HCT116 (cell line): Measurements from ENCODE around the gene KRTDAP. TPM values are rescaled to one million over a fixed set of nuclear protein-coding genes. Genes with fewer than 3 reads are reported as not detected.

ENCODE experiments used
- ATAC-seq: fragments of 200-7000 bp; cut with Tn5 transposase; 2 replicates; pipeline ENCODE4 v1.9.1; 2020; ENCODE audit warnings: mild to moderate bottlenecking, moderate library complexity
- BruUV-seq: library from RNA; stranded (reverse); fragments of 400-500 nt; replicated peaks from 2 replicates; lab custom pipeline; 2021; lab: Mats Ljungman, UMichigan
- CTCF ChIA-PET: fragments of 300-600 bp; sonication (Branson Sonifier 250); formaldehyde crosslinking; loops from one replicate; lab custom pipeline; 2021; ENCODE audit warnings: antibody characterized with exemption; lab: Charles Lee
- POLR2A ChIA-PET: fragments of 300-600, 350-600 bp; sonication (Branson Sonifier 250); formaldehyde crosslinking; loops from one replicate; lab custom pipeline; 2021; ENCODE audit warnings: antibody characterized with exemption; lab: Charles Lee
- RAD21 ChIA-PET, 2 experiments: fragments of 300-600 bp; sonication (Branson Sonifier 250); formaldehyde crosslinking; loops; one replicate each; lab custom pipeline; 2023; ENCODE audit warnings: low total read pairs in 2 of 2; ENCODE audit not compliant: uncharacterized antibody in 2 of 2, unreplicated experiment in 2 of 2, low non-redundant PET in 1 of 2; lab: Charles Lee
- DNase-seq: peaks from one replicate; pipeline ENCODE4 v3.0.0-alpha.2; 2010; ENCODE audit warnings: low read depth, low spot score
- H2AFZ ChIP-seq: fragments of 200-600 bp; shearing (Covaris generic), sonication (generic); 2 replicates; pipeline ENCODE4 v1.6.1; 2017; ENCODE audit warnings: low read depth, mixed run types, mixed read lengths, antibody characterized with exemption, low read length; ENCODE audit not compliant: poor library complexity, severe bottlenecking
- H3K27ac ChIP-seq: 2 replicates; pipeline ENCODE4 v1.5.1; 2012; ENCODE audit warnings: low read depth, low read length
- H3K27me3 ChIP-seq: fragments of 200-600 bp; sonication (generic); 2 replicates; pipeline ENCODE4 v1.6.1; 2016; ENCODE audit warnings: mixed run types, low read length, mixed read lengths; ENCODE audit not compliant: insufficient read depth
- H3K36me3 ChIP-seq, 2 experiments: fragments of 200-500 bp in 1 of 2; fragments of 200-600 bp in 1 of 2; sonication (Bioruptor generic) in 1 of 2; sonication (generic) in 1 of 2; 2 replicates each; pipeline versions ENCODE4 v1.5.1 to v1.6.1; 2014 to 2016; ENCODE audit warnings: low read length in 2 of 2, inconsistent platforms in 1 of 2, mixed read lengths in 1 of 2, mixed run types in 1 of 2; ENCODE audit not compliant: insufficient read depth in 2 of 2, control insufficient read depth in 1 of 2
- H3K4me1 ChIP-seq, 2 experiments: fragments of 200-600 bp in 1 of 2; sonication (generic) in 1 of 2; 2 replicates each; pipeline versions ENCODE4 v1.5.1 to v1.6.1; 2012 to 2017; ENCODE audit warnings: low read length in 2 of 2, inconsistent platforms in 1 of 2, mild to moderate bottlenecking in 1 of 2, mixed read lengths in 1 of 2, mixed run types in 1 of 2, moderate library complexity in 1 of 2; ENCODE audit not compliant: insufficient read depth in 2 of 2, control insufficient read depth in 1 of 2
- H3K4me2 ChIP-seq: fragments of 200-600 bp; sonication (generic); 2 replicates; pipeline ENCODE4 v1.6.1; 2017; ENCODE audit warnings: mixed run types, low read length, mixed read lengths
- H3K4me3 ChIP-seq, 2 experiments: fragments of 200-600 bp in 1 of 2; sonication (generic) in 1 of 2; replicated peaks in 1 of 2; 2 replicates each; pipeline ENCODE4 v1.5.1; 2011 to 2016; ENCODE audit warnings: low read length in 2 of 2, control low read depth in 1 of 2, low read depth in 1 of 2, mild to moderate bottlenecking in 1 of 2, mixed read lengths in 1 of 2, mixed run types in 1 of 2
- H3K79me2 ChIP-seq: fragments of 200-600 bp; sonication (generic); 2 replicates; pipeline ENCODE4 v1.6.1; 2017; ENCODE audit warnings: mild to moderate bottlenecking, mixed run types, low read length, moderate library complexity, mixed read lengths; ENCODE audit not compliant: insufficient read depth
- H3K9ac ChIP-seq: fragments of 200-600 bp; sonication (generic); 2 replicates; pipeline ENCODE4 v1.6.1; 2016; ENCODE audit warnings: low read length, mixed read lengths
- H3K9me2 ChIP-seq: fragments of 200-600 bp; sonication (generic), shearing (Covaris generic); 2 replicates; pipeline ENCODE4 v1.6.1; 2017; ENCODE audit warnings: mixed run types, mild to moderate bottlenecking, moderate library complexity; ENCODE audit not compliant: insufficient read depth
- H3K9me3 ChIP-seq, 2 experiments: fragments of 200-500 bp in 1 of 2; fragments of 200-600 bp in 1 of 2; sonication (Bioruptor generic) in 1 of 2; sonication (generic) in 1 of 2; 2 replicates each; pipeline ENCODE4 v1.6.1; 2014 to 2017; ENCODE audit warnings: low read length in 2 of 2, mixed read lengths in 2 of 2, inconsistent platforms in 1 of 2, low read depth in 1 of 2, mild to moderate bottlenecking in 1 of 2, mixed run types in 1 of 2, moderate library complexity in 1 of 2; ENCODE audit not compliant: control insufficient read depth in 1 of 2, insufficient read depth in 1 of 2
- H4K20me1 ChIP-seq: fragments of 200-600 bp; sonication (generic), shearing (Covaris generic); 2 replicates; pipeline ENCODE4 v1.6.1; 2017; ENCODE audit warnings: mixed run types, mild to moderate bottlenecking, moderate library complexity; ENCODE audit not compliant: insufficient read depth
- ATF3 ChIP-seq: IDR thresholded peaks from 2 replicates; pipeline ENCODE4 v1.6.1; 2012
- CTCF ChIP-seq, 3 experiments: fragments of 200-600 bp in 1 of 3; sonication (generic) in 1 of 3; IDR thresholded peaks in 2 of 3; conservative IDR thresholded peaks in 1 of 3; 2 replicates each; pipeline ENCODE4 v1.5.1; 2012 to 2017; ENCODE audit warnings: low read depth in 2 of 3, low read length in 2 of 3, antibody characterized with exemption in 1 of 3, borderline replicate concordance in 1 of 3, control low read depth in 1 of 3, mild to moderate bottlenecking in 1 of 3, mixed read lengths in 1 of 3, mixed run types in 1 of 3, moderate library complexity in 1 of 3; ENCODE audit not compliant: insufficient read depth in 1 of 3
- EGR1 ChIP-seq: IDR thresholded peaks from 2 replicates; pipeline ENCODE4 v1.6.1; 2012; ENCODE audit warnings: low read depth
- ELF1 ChIP-seq: IDR thresholded peaks from 2 replicates; pipeline ENCODE4 v1.6.1; 2012; ENCODE audit warnings: low read depth, borderline replicate concordance
- EZH2 ChIP-seq: fragments of 200-600 bp; sonication (generic); IDR thresholded peaks from 2 replicates; pipeline ENCODE4 v1.6.1; 2017; ENCODE audit warnings: antibody characterized with exemption, mixed run types
- EZH2phosphoT487 ChIP-seq: fragments of 200-600 bp; IDR thresholded peaks from 2 replicates; pipeline ENCODE4 v1.6.1; 2018; ENCODE audit warnings: antibody characterized with exemption, borderline replicate concordance
- FOSL1 ChIP-seq: IDR thresholded peaks from 2 replicates; pipeline ENCODE4 v1.6.1; 2012; ENCODE audit warnings: low read depth
- JUND ChIP-seq: IDR thresholded peaks from 2 replicates; pipeline ENCODE4 v1.6.1; 2012
- MAX ChIP-seq: IDR thresholded peaks from 2 replicates; pipeline ENCODE4 v1.6.1; 2012
- POLR2A ChIP-seq: IDR thresholded peaks from 2 replicates; pipeline ENCODE4 v1.7.0; 2011; ENCODE audit warnings: borderline replicate concordance; ENCODE audit not compliant: insufficient read depth, insufficient read length; ENCODE audit errors: extremely low read depth
- RAD21 ChIP-seq: IDR thresholded peaks from 2 replicates; pipeline ENCODE4 v1.6.1; 2012; ENCODE audit warnings: low read depth, mild to moderate bottlenecking
- SIN3A ChIP-seq: IDR thresholded peaks from 2 replicates; pipeline ENCODE4 v1.6.1; 2012; ENCODE audit warnings: low read depth
- SP1 ChIP-seq: IDR thresholded peaks from 2 replicates; pipeline ENCODE4 v1.6.1; 2012; ENCODE audit warnings: low read depth
- TCF7L2 ChIP-seq: IDR thresholded peaks from 2 replicates; pipeline ENCODE4 v1.7.0; 2011; ENCODE audit warnings: borderline replicate concordance, inconsistent platforms; ENCODE audit not compliant: insufficient read depth, insufficient read length; ENCODE audit errors: extremely low read depth
- YY1 ChIP-seq: IDR thresholded peaks from 2 replicates; pipeline ENCODE4 v1.6.1; 2011; ENCODE audit warnings: low read length, low read depth, moderate library complexity, mild to moderate bottlenecking; ENCODE audit not compliant: insufficient replicate concordance; ENCODE audit errors: extremely low read depth
- ZBTB33 ChIP-seq: IDR thresholded peaks from 2 replicates; pipeline ENCODE4 v1.6.1; 2011; ENCODE audit warnings: mild to moderate bottlenecking, low read length, moderate library complexity; ENCODE audit not compliant: insufficient replicate concordance; ENCODE audit errors: extremely low read depth
- ZFX ChIP-seq: fragments of 450-650 bp; IDR thresholded peaks from 2 replicates; pipeline ENCODE4 v1.6.1; 2017
- ZNF274 ChIP-seq: fragments of 200-500 bp; sonication (Bioruptor generic); IDR thresholded peaks from 2 replicates; pipeline ENCODE4 v1.6.1; 2014; ENCODE audit warnings: mild to moderate bottlenecking, low read depth, low read length, inconsistent platforms
- intact Hi-C: fragments of 100-400 bp; cut with micrococcal nuclease; formaldehyde crosslinking; loops from 2 replicates; pipeline ENCODE4 v1.10.0; 2022
- total RNA-seq: library from RNA; stranded (reverse); gene quantifications from one replicate; pipeline ENCODE4 v1.2.1, GENCODE V29; 2021; ENCODE audit not compliant: unreplicated experiment

The KRTDAP gene
- total RNA-seq, 1 experiment from 2014 or later: 0.74 TPM

GRCh38 chr19:35451338-35452096, 38.7 kb downstream of the KRTDAP start:
- intact Hi-C loops: no loop called here
- H3K4me3 ChIP-seq: no peak overlapping the region
- ATAC-seq (no peak), DNase-seq (no peak)
- ChIA-PET CTCF (no interaction called here), RAD21 (no interaction called here), POLR2A (no interaction called here)
- no peak overlapping the region for H3K4me2 ChIP-seq
- no peaks in the 10 kb centered on the region for H3K9me3 ChIP-seq
- no peaks in the 10 kb centered on the region for H3K36me3 ChIP-seq
- no peak overlapping the region for H2AFZ ChIP-seq
- no peaks in the 10 kb centered on the region for H3K9me2 ChIP-seq
- no peak overlapping the region for H3K27ac ChIP-seq
- H4K20me1 ChIP-seq: no peaks in the 10 kb centered on the region
- H3K79me2 ChIP-seq: no peaks in the 10 kb centered on the region
- no peaks in the 10 kb centered on the region for H3K4me1 ChIP-seq
- H3K9ac ChIP-seq: no peak overlapping the region
- no peak for TF ChIP-seq FOSL1
- no peak for TF ChIP-seq ZNF274
- TF ChIP-seq SIN3A: no peak
- TF ChIP-seq ELF1: no peak
- no peak for TF ChIP-seq JUND
- no peak for TF ChIP-seq TCF7L2
- no peak for TF ChIP-seq ZBTB33
- TF ChIP-seq YY1: no peak
- TF ChIP-seq ZFX: no peak
- TF ChIP-seq EZH2: no peak
- TF ChIP-seq CTCF (IDR thresholded peaks at IDR 0.05 in 2 of 3, conservative IDR thresholded peaks at IDR 0.05 in 1 of 3; ENCODE audit: borderline replicate concordance in 1 of 3, insufficient read depth in 1 of 3, low read depth in 2 of 3, low read length in 2 of 3): no peak
- TF ChIP-seq SP1: no peak
- no peak for TF ChIP-seq EGR1
- no peak for TF ChIP-seq ATF3
- TF ChIP-seq RAD21: no peak
- no peak for TF ChIP-seq POLR2A
- TF ChIP-seq MAX: no peak
- TF ChIP-seq EZH2phosphoT487: no peak
- peaks cover 25% of the 10 kb centered on the region for H3K27me3 ChIP-seq
- no TSS peak for BruUV-seq
